HepG2 (cell line): ENCODE data around the gene TEDC1. TPM values are rescaled to one million over a fixed set of nuclear protein-coding genes. Genes with fewer than 3 reads are reported as not detected.

Source experiments
- FOSL2 ChIP-seq: sonication (generic); formaldehyde crosslinking; IDR thresholded peaks from 2 replicates; pipeline ENCODE4 v1.4.0; 2020; ENCODE audit warnings: missing genetic modification reagents
- FOXK2 ChIP-seq: fragments of 450-650 bp; IDR thresholded peaks from 2 replicates; pipeline ENCODE4 v1.6.1; 2016
- HCFC1 ChIP-seq: fragments of 150-350 bp; IDR thresholded peaks from 2 replicates; pipeline ENCODE4 v1.6.1; 2014; ENCODE audit warnings: low read depth, low read length
- JDP2 ChIP-seq: sonication (generic); formaldehyde crosslinking; IDR thresholded peaks from 2 replicates; pipeline ENCODE4 v1.8.1; 2022; ENCODE audit warnings: missing genetic modification reagents, borderline replicate concordance
- NCOA5 ChIP-seq: sonication (generic); formaldehyde crosslinking; IDR thresholded peaks from 2 replicates; pipeline ENCODE4 v1.4.0; 2020; ENCODE audit warnings: missing genetic modification reagents
- NR3C1 ChIP-seq: sonication (generic); formaldehyde crosslinking; IDR thresholded peaks from 2 replicates; pipeline ENCODE4 v1.4.0; 2020; ENCODE audit warnings: missing genetic modification reagents
- POLR2AphosphoS2 ChIP-seq: IDR thresholded peaks from 2 replicates; pipeline ENCODE4 v1.6.1; 2011; ENCODE audit warnings: low read depth, low read length, improper control_type of control experiment
- ZFP41 ChIP-seq: sonication (generic); formaldehyde crosslinking; IDR thresholded peaks from 2 replicates; pipeline ENCODE4 v1.4.0; 2020; ENCODE audit warnings: mild to moderate bottlenecking, missing genetic modification reagents, borderline replicate concordance
- ZNF414 ChIP-seq: sonication (generic); formaldehyde crosslinking; IDR thresholded peaks from 2 replicates; pipeline ENCODE4 v1.5.0; 2020; ENCODE audit warnings: missing genetic modification reagents
- ZNF773 ChIP-seq: sonication (generic); formaldehyde crosslinking; IDR thresholded peaks from 2 replicates; pipeline ENCODE4 v1.4.0; 2020; ENCODE audit warnings: missing genetic modification reagents, borderline replicate concordance
- ZNF784 ChIP-seq: sonication (generic); formaldehyde crosslinking; IDR thresholded peaks from 2 replicates; pipeline ENCODE4 v1.5.1; 2020; ENCODE audit warnings: missing genetic modification reagents, mild to moderate bottlenecking, borderline replicate concordance
- polyA plus RNA-seq, 8 experiments: library from polyadenylated mRNA; depleted of rRNA in 3 of 8; stranded (reverse) in 7 of 8; unstranded in 1 of 8; fragments of >200 nt; fragmentation: Illumina TruSeq in 4 of 8; extraction: Trizol in 4 of 8; gene quantifications; 2 replicates each; pipeline versions ENCODE4 v1.2.1 to v1.2.3, GENCODE V29; 2011 to 2016; ENCODE audit warnings: low read depth in 4 of 8, missing spikeins in 1 of 8, mixed read lengths in 1 of 8; ENCODE audit not compliant: insufficient read depth in 1 of 8
- total RNA-seq, 5 experiments: library from RNA; depleted of rRNA; stranded (reverse); fragments of >200 nt; fragmentation: Illumina TruSeq; extraction: Trizol; gene quantifications; 2 replicates each; pipeline ENCODE4 v1.2.3, GENCODE V29; 2016; ENCODE audit warnings: low read depth in 1 of 5
- TF ChIP-seq, protein P1 (sequence below): fragments of 450-650 bp; IDR thresholded peaks from 2 replicates; pipeline ENCODE4 v1.6.1; 2017; ENCODE audit warnings: mild to moderate bottlenecking
- TF ChIP-seq, protein P2 (sequence below): sonication (generic); formaldehyde crosslinking; IDR thresholded peaks from 2 replicates; pipeline ENCODE4 v1.5.0; 2020; ENCODE audit warnings: missing genetic modification reagents
- TF ChIP-seq, protein P3 (sequence below): sonication (generic); formaldehyde crosslinking; conservative IDR thresholded peaks from 2 replicates; pipeline ENCODE4 v1.5.0; 2020; ENCODE audit warnings: missing genetic modification reagents
- TF ChIP-seq, protein P4 (sequence below): sonication (generic); formaldehyde crosslinking; IDR thresholded peaks from 2 replicates; pipeline ENCODE4 v1.4.0; 2020; ENCODE audit warnings: missing genetic modification reagents
- TF ChIP-seq, protein P5 (sequence below): IDR thresholded peaks from 2 replicates; pipeline ENCODE4 v1.6.1; 2016; ENCODE audit warnings: missing biosample characterization, missing genetic modification reagents, low read depth

Gene TEDC1
- total and polyA plus RNA-seq, 2 of the 13 experiments (the other 11 are each of a cell fraction or from before 2014, with no cell fraction given), result 5.7 to 27.4 TPM

DNA sequence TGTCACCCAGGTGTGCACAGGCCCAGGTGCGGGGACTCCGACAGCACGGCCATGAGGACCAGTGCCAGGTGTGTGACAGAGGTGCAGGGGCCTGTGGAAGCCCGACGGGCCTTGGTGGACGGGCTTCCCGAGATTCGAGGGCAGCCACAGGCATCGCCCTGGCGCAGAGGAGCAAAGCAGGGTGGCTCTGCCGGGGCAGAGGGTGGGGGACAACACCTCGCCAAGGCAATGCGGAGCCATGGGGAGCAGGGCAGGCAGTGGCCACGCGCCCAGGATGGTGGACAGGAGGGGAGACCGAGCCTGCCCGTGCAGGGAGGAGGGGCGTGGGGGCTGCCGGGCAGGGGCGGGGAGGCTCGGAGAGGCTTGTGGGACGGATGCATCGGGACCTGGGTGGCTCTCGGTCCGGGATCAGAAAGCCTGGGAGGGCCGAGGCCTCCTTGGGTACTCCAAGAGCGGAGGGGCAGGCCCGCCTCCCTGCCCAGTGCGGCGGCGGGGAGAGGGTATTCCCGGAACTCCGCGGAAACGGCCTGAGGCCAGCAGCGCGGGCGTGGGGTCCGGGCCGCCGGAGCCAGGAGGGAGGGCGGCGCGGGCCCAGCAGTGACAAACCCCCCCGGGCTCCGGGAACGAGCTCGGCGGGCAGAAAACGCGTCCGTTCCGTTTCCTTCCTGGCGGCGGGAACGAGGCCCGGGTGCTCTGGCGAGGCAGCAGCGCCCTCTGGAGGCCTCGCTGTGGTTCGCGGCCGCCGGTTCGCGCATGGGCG is 37.0 kb downstream of the TEDC1 start (continued):
- TF ChIP-seq, protein P1, sequence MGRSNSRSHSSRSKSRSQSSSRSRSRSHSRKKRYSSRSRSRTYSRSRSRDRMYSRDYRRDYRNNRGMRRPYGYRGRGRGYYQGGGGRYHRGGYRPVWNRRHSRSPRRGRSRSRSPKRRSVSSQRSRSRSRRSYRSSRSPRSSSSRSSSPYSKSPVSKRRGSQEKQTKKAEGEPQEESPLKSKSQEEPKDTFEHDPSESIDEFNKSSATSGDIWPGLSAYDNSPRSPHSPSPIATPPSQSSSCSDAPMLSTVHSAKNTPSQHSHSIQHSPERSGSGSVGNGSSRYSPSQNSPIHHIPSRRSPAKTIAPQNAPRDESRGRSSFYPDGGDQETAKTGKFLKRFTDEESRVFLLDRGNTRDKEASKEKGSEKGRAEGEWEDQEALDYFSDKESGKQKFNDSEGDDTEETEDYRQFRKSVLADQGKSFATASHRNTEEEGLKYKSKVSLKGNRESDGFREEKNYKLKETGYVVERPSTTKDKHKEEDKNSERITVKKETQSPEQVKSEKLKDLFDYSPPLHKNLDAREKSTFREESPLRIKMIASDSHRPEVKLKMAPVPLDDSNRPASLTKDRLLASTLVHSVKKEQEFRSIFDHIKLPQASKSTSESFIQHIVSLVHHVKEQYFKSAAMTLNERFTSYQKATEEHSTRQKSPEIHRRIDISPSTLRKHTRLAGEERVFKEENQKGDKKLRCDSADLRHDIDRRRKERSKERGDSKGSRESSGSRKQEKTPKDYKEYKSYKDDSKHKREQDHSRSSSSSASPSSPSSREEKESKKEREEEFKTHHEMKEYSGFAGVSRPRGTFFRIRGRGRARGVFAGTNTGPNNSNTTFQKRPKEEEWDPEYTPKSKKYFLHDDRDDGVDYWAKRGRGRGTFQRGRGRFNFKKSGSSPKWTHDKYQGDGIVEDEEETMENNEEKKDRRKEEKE, result no peak
- TF ChIP-seq ZNF773 (CRISPR knock-in tag) (peak; percentile 48; the same call in 1 of the 2 replicates), NR3C1 (no peak), JDP2 (no peak), FOXK2 (no peak), ZNF414 (CRISPR knock-in tag) (peak; percentile 86), HCFC1 (no peak), POLR2AphosphoS2 (no peak), ZFP41 (CRISPR knock-in tag) (no peak), ZNF784 (CRISPR knock-in tag) (no peak), NCOA5 (CRISPR knock-in tag) (no peak), FOSL2 (CRISPR knock-in tag) (no peak)
- TF ChIP-seq, protein P2, sequence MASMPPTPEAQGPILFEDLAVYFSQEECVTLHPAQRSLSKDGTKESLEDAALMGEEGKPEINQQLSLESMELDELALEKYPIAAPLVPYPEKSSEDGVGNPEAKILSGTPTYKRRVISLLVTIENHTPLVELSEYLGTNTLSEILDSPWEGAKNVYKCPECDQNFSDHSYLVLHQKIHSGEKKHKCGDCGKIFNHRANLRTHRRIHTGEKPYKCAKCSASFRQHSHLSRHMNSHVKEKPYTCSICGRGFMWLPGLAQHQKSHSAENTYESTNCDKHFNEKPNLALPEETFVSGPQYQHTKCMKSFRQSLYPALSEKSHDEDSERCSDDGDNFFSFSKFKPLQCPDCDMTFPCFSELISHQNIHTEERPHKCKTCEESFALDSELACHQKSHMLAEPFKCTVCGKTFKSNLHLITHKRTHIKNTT (CRISPR knock-in tag), result no peak
- TF ChIP-seq, protein P3, sequence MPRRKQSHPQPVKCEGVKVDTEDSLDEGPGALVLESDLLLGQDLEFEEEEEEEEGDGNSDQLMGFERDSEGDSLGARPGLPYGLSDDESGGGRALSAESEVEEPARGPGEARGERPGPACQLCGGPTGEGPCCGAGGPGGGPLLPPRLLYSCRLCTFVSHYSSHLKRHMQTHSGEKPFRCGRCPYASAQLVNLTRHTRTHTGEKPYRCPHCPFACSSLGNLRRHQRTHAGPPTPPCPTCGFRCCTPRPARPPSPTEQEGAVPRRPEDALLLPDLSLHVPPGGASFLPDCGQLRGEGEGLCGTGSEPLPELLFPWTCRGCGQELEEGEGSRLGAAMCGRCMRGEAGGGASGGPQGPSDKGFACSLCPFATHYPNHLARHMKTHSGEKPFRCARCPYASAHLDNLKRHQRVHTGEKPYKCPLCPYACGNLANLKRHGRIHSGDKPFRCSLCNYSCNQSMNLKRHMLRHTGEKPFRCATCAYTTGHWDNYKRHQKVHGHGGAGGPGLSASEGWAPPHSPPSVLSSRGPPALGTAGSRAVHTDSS (CRISPR knock-in tag), result no peak
- TF ChIP-seq, protein P4, sequence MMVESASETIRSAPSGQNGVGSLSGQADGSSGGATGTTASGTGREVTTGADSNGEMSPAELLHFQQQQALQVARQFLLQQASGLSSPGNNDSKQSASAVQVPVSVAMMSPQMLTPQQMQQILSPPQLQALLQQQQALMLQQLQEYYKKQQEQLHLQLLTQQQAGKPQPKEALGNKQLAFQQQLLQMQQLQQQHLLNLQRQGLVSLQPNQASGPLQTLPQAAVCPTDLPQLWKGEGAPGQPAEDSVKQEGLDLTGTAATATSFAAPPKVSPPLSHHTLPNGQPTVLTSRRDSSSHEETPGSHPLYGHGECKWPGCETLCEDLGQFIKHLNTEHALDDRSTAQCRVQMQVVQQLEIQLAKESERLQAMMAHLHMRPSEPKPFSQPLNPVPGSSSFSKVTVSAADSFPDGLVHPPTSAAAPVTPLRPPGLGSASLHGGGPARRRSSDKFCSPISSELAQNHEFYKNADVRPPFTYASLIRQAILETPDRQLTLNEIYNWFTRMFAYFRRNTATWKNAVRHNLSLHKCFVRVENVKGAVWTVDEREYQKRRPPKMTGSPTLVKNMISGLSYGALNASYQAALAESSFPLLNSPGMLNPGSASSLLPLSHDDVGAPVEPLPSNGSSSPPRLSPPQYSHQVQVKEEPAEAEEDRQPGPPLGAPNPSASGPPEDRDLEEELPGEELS (CRISPR knock-in tag), result 0 out of 2 replicates have a peak, but pooled peaks have one; percentile 25
- TF ChIP-seq, protein P5, sequence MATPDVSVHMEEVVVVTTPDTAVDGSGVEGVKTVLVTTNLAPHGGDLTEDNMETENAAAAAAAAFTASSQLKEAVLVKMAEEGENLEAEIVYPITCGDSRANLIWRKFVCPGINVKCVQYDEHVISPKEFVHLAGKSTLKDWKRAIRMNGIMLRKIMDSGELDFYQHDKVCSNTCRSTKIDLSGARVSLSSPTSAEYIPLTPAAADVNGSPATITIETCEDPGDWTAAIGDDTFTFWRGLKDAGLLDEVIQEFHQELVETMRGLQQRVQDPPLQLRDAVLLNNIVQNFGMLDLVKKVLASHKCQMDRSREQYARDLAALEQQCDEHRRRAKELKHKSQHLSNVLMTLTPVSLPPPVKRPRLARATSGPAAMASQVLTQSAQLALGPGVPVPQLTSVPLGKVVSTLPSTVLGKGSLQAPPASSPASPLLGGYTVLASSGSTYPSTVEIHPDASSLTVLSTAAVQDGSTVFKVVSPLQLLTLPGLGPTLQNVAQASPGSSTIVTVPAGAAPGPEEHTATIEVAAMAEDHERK (CRISPR knock-in tag), result no peak
